D721Med (cell line): Measurements from ENCODE around the gene KLHL36.

ENCODE experiments used
- DNase-seq: peaks from one replicate; pipeline ENCODE4 v3.0.0; 2011; ENCODE audit warnings: low spot score; ENCODE audit not compliant: insufficient read length
- FAIRE-seq: peaks from 2 replicates; lab custom pipeline; 2011; peaks lifted over from hg19 to GRCh38; lab: Jason Lieb, UNC
- TF ChIP-seq, protein P1 (sequence below): IDR thresholded peaks from 2 replicates; pipeline ENCODE4 v1.5.1; 2012; ENCODE audit warnings: mild to moderate bottlenecking, control low read depth; ENCODE audit not compliant: insufficient read depth; ENCODE audit errors: missing control alignments

The KLHL36 gene

DNA sequence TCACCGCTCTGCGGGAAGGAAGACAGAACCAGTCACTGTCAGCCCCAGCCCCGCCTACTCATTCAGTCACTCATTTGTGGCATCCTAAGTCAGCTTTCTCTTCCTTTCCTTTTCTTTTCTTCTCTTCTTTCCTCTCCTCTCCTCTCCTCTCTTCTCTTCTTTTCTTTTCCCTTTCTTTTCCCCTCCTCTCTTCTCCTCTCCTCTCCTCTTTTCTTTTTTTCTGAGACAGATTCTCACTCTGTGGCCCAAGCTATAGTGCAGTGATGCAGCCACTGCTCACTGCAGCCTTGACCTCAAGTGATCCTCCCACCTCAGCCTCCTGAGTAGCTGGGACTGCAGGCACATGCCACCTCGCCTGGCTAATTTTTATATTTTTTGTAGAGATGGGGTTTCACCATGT lies 10.6 kb upstream of the KLHL36 start:
- DNase-seq (no peak), FAIRE-seq (no peak)
- TF ChIP-seq, protein P1, sequence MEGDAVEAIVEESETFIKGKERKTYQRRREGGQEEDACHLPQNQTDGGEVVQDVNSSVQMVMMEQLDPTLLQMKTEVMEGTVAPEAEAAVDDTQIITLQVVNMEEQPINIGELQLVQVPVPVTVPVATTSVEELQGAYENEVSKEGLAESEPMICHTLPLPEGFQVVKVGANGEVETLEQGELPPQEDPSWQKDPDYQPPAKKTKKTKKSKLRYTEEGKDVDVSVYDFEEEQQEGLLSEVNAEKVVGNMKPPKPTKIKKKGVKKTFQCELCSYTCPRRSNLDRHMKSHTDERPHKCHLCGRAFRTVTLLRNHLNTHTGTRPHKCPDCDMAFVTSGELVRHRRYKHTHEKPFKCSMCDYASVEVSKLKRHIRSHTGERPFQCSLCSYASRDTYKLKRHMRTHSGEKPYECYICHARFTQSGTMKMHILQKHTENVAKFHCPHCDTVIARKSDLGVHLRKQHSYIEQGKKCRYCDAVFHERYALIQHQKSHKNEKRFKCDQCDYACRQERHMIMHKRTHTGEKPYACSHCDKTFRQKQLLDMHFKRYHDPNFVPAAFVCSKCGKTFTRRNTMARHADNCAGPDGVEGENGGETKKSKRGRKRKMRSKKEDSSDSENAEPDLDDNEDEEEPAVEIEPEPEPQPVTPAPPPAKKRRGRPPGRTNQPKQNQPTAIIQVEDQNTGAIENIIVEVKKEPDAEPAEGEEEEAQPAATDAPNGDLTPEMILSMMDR = no peak

DNA sequence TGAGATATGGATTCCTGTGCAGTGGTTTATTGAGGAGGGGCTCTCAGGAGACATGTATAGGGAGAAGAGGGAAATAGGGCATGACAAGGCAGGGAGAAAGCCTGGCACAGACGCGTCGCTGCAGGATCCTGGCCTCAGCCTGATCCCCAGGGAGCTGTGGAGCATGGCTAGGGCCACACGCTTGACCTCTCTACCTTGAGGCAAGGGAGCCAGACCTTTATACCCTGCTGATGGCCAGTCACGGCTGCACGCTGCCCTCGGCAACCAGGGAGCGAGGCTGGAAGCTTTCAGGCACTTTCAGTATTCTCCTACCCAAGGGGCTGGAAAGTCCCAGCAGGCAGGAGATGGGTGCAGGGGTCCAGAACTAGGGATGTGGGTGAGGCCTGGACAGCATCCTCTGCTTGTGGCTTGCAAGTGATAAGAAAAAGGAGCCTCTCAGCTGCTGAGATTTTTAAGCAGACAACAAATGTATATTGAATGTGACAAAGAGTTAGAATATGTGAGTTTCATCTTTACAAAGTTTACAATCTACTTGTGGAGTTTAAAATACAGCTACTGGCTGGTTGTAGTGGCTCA lies 10.0 kb upstream of the KLHL36 start:
- DNase-seq = no peak
- FAIRE-seq = no peak

DNA sequence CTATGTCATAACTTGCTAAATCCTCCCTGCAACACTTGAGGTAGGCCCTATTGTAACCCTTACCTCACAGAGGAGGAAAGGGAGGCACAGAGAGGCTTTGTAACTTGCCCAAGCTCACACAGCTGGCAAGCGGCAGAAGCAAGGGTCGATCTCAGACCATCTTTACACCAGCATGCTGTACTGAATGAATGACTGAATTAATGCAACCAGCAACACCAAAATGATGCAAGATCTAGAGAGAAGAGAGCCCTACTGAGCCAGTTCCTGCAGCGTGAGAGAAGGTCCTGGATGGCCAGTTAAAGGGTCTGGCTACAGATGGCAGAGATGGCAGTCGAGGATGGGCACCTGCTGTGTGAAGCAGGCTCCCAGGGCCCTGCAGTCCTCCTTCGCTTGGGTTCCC lies 8.2 kb upstream of the KLHL36 start:
- TF ChIP-seq, protein P1 = no peak
- DNase-seq = no peak
- FAIRE-seq = no peak

More for the DNA sequence above, 10.0 kb upstream of the KLHL36 start:
- TF ChIP-seq, protein P1 = no peak

DNA sequence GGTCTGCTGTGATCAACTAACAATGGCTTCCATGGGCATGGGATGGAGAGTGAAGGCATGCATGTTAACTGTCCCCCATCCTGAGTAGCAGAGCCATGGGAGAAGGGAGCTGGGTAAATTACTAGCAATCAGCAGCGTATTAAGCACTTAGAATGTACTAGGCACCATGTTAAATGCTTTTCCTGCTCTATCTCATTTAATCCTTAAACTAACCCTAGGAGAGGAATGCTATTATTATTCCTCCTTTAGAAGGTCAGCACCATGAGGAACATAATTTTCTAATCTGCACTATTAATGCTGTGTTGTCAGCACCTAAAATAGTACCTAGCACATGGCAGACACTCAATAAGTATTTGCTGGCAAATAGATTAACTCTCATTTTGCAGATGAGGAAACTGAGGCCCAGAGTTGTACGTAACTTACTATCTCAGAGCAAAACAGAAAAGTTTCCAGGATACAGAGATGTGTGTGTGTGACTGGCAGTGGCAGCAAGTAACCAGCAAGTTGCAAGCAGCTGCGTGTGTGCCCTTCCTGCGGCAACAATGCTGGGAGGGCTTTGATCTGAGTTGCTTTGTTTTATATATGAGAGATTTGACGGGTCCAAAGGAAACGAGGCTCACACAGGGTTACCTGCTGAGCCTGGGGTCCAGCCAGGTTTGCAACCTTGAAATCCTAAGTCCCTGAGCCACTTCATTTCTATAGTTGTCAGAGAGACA lies 6.5 kb upstream of the KLHL36 start:
- TF ChIP-seq, protein P1 = no peak
- DNase-seq (no peak), FAIRE-seq (no peak)

DNA sequence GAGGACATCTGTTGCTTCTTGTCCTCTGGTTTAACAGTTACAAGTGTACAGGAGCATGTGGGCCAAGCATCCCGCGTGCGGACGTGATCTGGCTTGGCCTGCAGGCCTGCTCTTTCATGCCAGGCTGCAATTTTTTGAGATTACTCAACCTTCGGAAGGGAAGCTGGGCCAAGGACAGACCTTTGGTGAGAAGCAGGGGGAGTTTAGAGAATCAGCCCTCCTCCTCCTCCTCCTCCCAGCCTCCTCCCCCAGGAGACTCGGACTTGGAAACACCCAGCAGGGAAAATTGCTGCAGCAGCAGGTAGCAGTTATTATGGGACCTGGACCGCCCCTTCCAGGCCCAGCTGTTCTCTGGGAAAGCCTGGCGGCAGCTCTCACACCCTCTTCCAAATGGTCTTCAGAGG lies 5.1 kb upstream of the KLHL36 start:
- DNase-seq (no peak), FAIRE-seq (no peak)
- TF ChIP-seq, protein P1 = no peak

DNA sequence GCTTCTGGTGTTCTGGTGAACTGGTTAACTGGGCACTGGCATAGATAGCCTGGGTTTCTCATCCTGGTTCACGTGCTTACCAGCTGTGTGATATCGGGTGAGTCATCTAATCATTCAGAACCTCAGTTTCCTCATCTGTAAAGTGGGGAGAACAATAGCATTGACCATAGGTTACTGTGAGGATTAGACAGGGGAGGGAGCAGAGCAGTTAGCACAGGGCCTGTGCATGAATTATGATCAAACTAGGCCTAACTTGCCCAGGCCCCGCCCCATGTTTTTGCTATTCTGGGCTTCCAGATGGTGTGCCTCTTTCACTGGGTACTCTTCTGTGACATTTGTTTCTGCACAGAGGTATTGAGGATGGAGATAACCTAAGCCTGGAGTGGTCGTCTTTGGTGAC lies 4.6 kb upstream of the KLHL36 start:
- no peak for FAIRE-seq

More for the DNA sequence above, 4.6 kb upstream of the KLHL36 start:
- TF ChIP-seq, protein P1 = no peak
- no peak for DNase-seq
